Panc1 (cell line): ENCODE measurements around the gene SOX18.

Source experiments
- POLR2AphosphoS5 ChIP-seq: IDR thresholded peaks from 2 replicates; pipeline ENCODE4 v1.6.1; 2012; ENCODE audit warnings: mild to moderate bottlenecking, low read depth, low read length, moderate library complexity
- SIN3A ChIP-seq: IDR thresholded peaks from 2 replicates; pipeline ENCODE4 v1.6.1; 2012; ENCODE audit warnings: low read depth, mild to moderate bottlenecking, low read length, moderate library complexity, borderline replicate concordance; ENCODE audit not compliant: insufficient read depth
- TF ChIP-seq, protein P1 (sequence below): fragments of 450-650 bp; IDR thresholded peaks from 2 replicates; pipeline ENCODE4 v1.5.1; 2017; ENCODE audit warnings: mild to moderate bottlenecking

DNA sequence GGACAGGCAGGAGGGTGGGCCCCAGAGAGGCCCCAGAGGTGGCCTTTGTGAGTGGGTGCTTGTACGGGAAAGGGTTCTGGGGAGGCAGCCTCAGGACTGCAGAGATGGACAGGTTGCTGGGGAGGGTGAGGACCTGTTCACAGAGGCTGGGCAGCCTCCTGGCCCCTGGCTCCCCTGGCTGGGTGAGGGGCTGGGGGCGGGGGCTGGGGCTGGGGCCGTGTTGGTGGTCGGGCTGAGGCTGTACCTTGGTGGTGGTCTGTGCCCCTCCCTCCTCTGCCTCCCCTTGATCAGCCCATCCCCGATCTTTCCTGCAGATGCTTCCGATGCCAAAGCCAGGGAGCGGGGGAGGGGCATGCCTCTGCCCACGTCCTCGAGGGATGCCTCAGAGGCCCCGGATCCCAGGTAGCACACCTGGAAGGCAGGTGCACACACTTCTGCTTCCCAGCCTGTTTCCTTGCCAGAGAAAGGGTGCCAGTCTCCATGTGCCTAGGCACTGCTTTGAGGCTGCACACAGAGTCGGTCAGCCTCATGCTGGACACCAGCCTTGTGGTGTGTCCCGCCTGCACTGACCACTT lies 18.4 kb upstream of the SOX18 start:
- TF ChIP-seq, protein P1, sequence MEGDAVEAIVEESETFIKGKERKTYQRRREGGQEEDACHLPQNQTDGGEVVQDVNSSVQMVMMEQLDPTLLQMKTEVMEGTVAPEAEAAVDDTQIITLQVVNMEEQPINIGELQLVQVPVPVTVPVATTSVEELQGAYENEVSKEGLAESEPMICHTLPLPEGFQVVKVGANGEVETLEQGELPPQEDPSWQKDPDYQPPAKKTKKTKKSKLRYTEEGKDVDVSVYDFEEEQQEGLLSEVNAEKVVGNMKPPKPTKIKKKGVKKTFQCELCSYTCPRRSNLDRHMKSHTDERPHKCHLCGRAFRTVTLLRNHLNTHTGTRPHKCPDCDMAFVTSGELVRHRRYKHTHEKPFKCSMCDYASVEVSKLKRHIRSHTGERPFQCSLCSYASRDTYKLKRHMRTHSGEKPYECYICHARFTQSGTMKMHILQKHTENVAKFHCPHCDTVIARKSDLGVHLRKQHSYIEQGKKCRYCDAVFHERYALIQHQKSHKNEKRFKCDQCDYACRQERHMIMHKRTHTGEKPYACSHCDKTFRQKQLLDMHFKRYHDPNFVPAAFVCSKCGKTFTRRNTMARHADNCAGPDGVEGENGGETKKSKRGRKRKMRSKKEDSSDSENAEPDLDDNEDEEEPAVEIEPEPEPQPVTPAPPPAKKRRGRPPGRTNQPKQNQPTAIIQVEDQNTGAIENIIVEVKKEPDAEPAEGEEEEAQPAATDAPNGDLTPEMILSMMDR: no peak
- TF ChIP-seq POLR2AphosphoS5 (no peak), SIN3A (no peak)
